NCI-H146 treated with DMSO at 0.1 percent for 48 hours (cell line): Measurements from ENCODE around the gene VIL1.
A peak's percentile ranks its signal among the peaks of the same experiment; 100 is the strongest.

ENCODE experiments used
- DNase-seq: peaks from one replicate; lab custom pipeline; 2025; ENCODE audit not compliant: unreplicated experiment; lab: John Stamatoyannopoulos, UW

Gene VIL1

GRCh38 chr2:218405086-218405745 lies 13.7 kb upstream of the VIL1 start:
- DNase-seq: no peak

GRCh38 chr2:218405746-218406208 lies 13.1 kb upstream of the VIL1 start:
- DNase-seq: no peak

- peak; percentile 78 for DNase-seq
These were observed 12.5 kb upstream of the VIL1 start for GRCh38 chr2:218406209-218406948.

- no peak for DNase-seq
These were observed 11.8 kb upstream of the VIL1 start for GRCh38 chr2:218406949-218407618.

GRCh38 chr2:218407717-218408116 lies 11.2 kb upstream of the VIL1 start:
- DNase-seq: no peak

- DNase-seq: no peak
These were observed 604 bp upstream of the VIL1 start for GRCh38 chr2:218418321-218418716.

GRCh38 chr2:218419630-218420216 lies 800 bp downstream of the VIL1 start:
- DNase-seq: no peak

GRCh38 chr2:218421027-218421426 lies 2.1 kb downstream of the VIL1 start:
- DNase-seq: no peak

- DNase-seq: no peak
These were observed 3.6 kb downstream of the VIL1 start for GRCh38 chr2:218422403-218423086.

GRCh38 chr2:218423584-218423983 lies 4.7 kb downstream of the VIL1 start:
- DNase-seq: no peak

- DNase-seq: no peak
These were observed 6.6 kb downstream of the VIL1 start for GRCh38 chr2:218425531-218425930.

GRCh38 chr2:218427741-218428140 lies 8.8 kb downstream of the VIL1 start:
- DNase-seq: no peak

- no peak for DNase-seq
These were observed 10.1 kb downstream of the VIL1 start for GRCh38 chr2:218428846-218429558.

- DNase-seq: no peak
These were observed 11.2 kb downstream of the VIL1 start for GRCh38 chr2:218429911-218430692.

GRCh38 chr2:218430721-218431120 lies 11.8 kb downstream of the VIL1 start:
- no peak for DNase-seq

GRCh38 chr2:218431878-218432277 lies 13.0 kb downstream of the VIL1 start:
- DNase-seq: no peak

GRCh38 chr2:218432676-218433365 lies 13.9 kb downstream of the VIL1 start:
- DNase-seq: no peak

- no peak for DNase-seq
These were observed 15.5 kb downstream of the VIL1 start for GRCh38 chr2:218434456-218434855.
